Natural killer cell (primary cell): ENCODE measurements around the gene TAF8. TPM values are rescaled to one million over a fixed set of nuclear protein-coding genes. Genes with fewer than 3 reads are reported as not detected.

ENCODE experiments used
- ATAC-seq, 3 donors: fragments of 150-1000 bp in 2 of 3; fragments of 200-7000 bp in 1 of 3; cut with Tn5 transposase; 1 replicate in 1 of 3; 2 replicates in 2 of 3; pipeline ENCODE4 v1.10.0; 2021; ENCODE audit warnings: mild to moderate bottlenecking in 2 of 3, moderate library complexity in 2 of 3
- DNase-seq, 2 donors: peaks; one replicate each; pipeline versions ENCODE4 v3.0.0 to v3.0.0-alpha.2; 2013 to 2021; ENCODE audit warnings: mixed read lengths in 1 of 2
- H3K27ac ChIP-seq: one replicate; pipeline ENCODE4 v1.5.1; 2013; ENCODE audit warnings: mild to moderate bottlenecking, low read length
- H3K27me3 ChIP-seq: one replicate; pipeline ENCODE4 v1.6.1; 2013; ENCODE audit warnings: low read length; ENCODE audit not compliant: control insufficient read depth, insufficient read depth
- H3K36me3 ChIP-seq: one replicate; pipeline ENCODE4 v1.6.1; 2013; ENCODE audit warnings: low read length; ENCODE audit not compliant: control insufficient read depth, insufficient read depth
- H3K4me1 ChIP-seq: one replicate; pipeline ENCODE4 v1.6.1; 2013; ENCODE audit warnings: low read length; ENCODE audit not compliant: control insufficient read depth, insufficient read depth
- H3K4me3 ChIP-seq: one replicate; pipeline ENCODE4 v1.5.1; 2013; ENCODE audit warnings: low read length
- H3K9me3 ChIP-seq: one replicate; pipeline ENCODE4 v1.6.1; 2013; ENCODE audit warnings: low read length; ENCODE audit not compliant: control insufficient read depth, insufficient read depth
- H3K27ac Mint-ChIP-seq, 2 donors: one replicate each; pipeline ENCODE4 v1.8.0; 2022; ENCODE audit warnings: mild to moderate bottlenecking in 2 of 2, mixed read lengths in 2 of 2, moderate library complexity in 1 of 2
- H3K27me3 Mint-ChIP-seq, 2 donors: one replicate each; pipeline ENCODE4 v1.8.0; 2022; ENCODE audit warnings: low read depth in 2 of 2, mixed read lengths in 2 of 2
- H3K36me3 Mint-ChIP-seq: one replicate; pipeline ENCODE4 v1.8.0; 2022; ENCODE audit warnings: mixed read lengths
- H3K4me1 Mint-ChIP-seq, 2 donors: one replicate each; pipeline ENCODE4 v1.8.0; 2022; ENCODE audit warnings: mixed read lengths in 2 of 2
- H3K4me3 Mint-ChIP-seq: one replicate; pipeline ENCODE4 v1.8.0; 2022; ENCODE audit warnings: mild to moderate bottlenecking, moderate library complexity, mixed read lengths
- H3K9me3 Mint-ChIP-seq, 2 donors: one replicate each; pipeline ENCODE4 v1.8.0; 2022; ENCODE audit warnings: mixed read lengths in 2 of 2
- CTCF ChIP-seq: fragments of 200-600 bp; IDR thresholded peaks from one replicate; pipeline ENCODE4 v1.8.0; 2022; ENCODE audit warnings: antibody characterized with exemption
- WGBS: methylation state at CpG from one replicate; pipeline ENCODE4 v1.1.7; 2013; ENCODE audit warnings: missing lambda C conversion rate; ENCODE audit not compliant: insufficient coverage; 5-methylcytosine and 5-hydroxymethylcytosine counted together
- intact Hi-C: fragments of 100-400 bp; cut with micrococcal nuclease; formaldehyde crosslinking; loops from one replicate; pipeline ENCODE4 v1.14.2; 2022
- total RNA-seq, 4 donors: library from RNA; stranded (reverse); fragments of 120-200 nt in 1 of 4; gene quantifications; one replicate each; pipeline versions ENCODE4 v1.2.3 to v1.2.4, GENCODE V29; 2013 to 2022

The TAF8 gene
- total RNA-seq, 3 donors from 2014 or later (not counting 1 experiment from before 2014, with no cell fraction given): 38.4 to 54.2 (median 47.5) TPM

GRCh38 chr6:42017021-42017643 lies 33.2 kb upstream of the TAF8 start:
- 26% methylated on average over 4 of the region's 4 CpGs for WGBS
- DNase-seq (no peak), ATAC-seq (peak in 2 of 3 donors; percentile 32 to 64)
- Mint-ChIP-seq H3K27ac (peak overlapping the region; percentile 80 to 90), H3K9me3 (no peaks in the 10 kb centered on the region), H3K27me3 (no peaks in the 10 kb centered on the region), H3K36me3 (no peaks in the 10 kb centered on the region), H3K4me3 (peak overlapping the region; percentile 54), H3K4me1 (peaks cover 51 to 58% of the 10 kb centered on the region in 2 donors)
- intact Hi-C loops: no loop called here
- Histone ChIP-seq H3K27me3 (no peaks in the 10 kb centered on the region), H3K27ac (no peak overlapping the region), H3K9me3 (no peaks in the 10 kb centered on the region), H3K4me1 (peaks cover 54% of the 10 kb centered on the region), H3K4me3 (no peak overlapping the region), H3K36me3 (peaks cover 14% of the 10 kb centered on the region)
- TF ChIP-seq CTCF: no peak

GRCh38 chr6:42020967-42021366 lies 29.4 kb upstream of the TAF8 start:
- no peak for DNase-seq
- H3K9me3 ChIP-seq: no peaks in the 10 kb centered on the region
- H3K4me1 ChIP-seq: peaks cover 80% of the 10 kb centered on the region
- TF ChIP-seq CTCF: no peak
- peaks cover 13% of the 10 kb centered on the region for H3K36me3 ChIP-seq
- WGBS: 73% methylated on average over 5 of the region's 8 CpGs
- no peaks in the 10 kb centered on the region for H3K36me3 Mint-ChIP-seq
- peak overlapping the region; percentile 89 for H3K4me3 Mint-ChIP-seq
- intact Hi-C loops: loop anchor here (5.0 kb wide), 1 partner anchor 49 kb away; no protein-coding TSS in a partner anchor
- no peaks in the 10 kb centered on the region for H3K27me3 Mint-ChIP-seq
- no peak overlapping the region for H3K4me3 ChIP-seq
- H3K9me3 Mint-ChIP-seq: no peaks in the 10 kb centered on the region
- peaks cover 64 to 73% of the 10 kb centered on the region in 2 donors for H3K4me1 Mint-ChIP-seq
- no peaks in the 10 kb centered on the region for H3K27me3 ChIP-seq
- ATAC-seq: no peak
- H3K27ac Mint-ChIP-seq: peak overlapping the region; percentile 95 to 98
- peak overlapping the region; percentile 76 for H3K27ac ChIP-seq

GRCh38 chr6:42021847-42022754 lies 28.2 kb upstream of the TAF8 start:
- peaks cover 13% of the 10 kb centered on the region for H3K36me3 ChIP-seq
- intact Hi-C loops: loop anchor here (1.0 to 5.0 kb wide), 2 partner anchors 17 to 50 kb away; no protein-coding TSS in a partner anchor
- no peaks in the 10 kb centered on the region for H3K9me3 Mint-ChIP-seq
- H3K27me3 ChIP-seq: no peaks in the 10 kb centered on the region
- H3K27me3 Mint-ChIP-seq: no peaks in the 10 kb centered on the region
- H3K27ac Mint-ChIP-seq: peak overlapping the region; percentile 95 to 98
- TF ChIP-seq CTCF: no peak
- H3K4me3 Mint-ChIP-seq: peak overlapping the region; percentile 89
- H3K4me3 ChIP-seq: no peak overlapping the region
- H3K27ac ChIP-seq: peak overlapping the region; percentile 76
- peak; percentile 58 to 74 (median 73) for ATAC-seq
- DNase-seq: peak in 1 of 2 donors; percentile 81
- H3K36me3 Mint-ChIP-seq: no peaks in the 10 kb centered on the region
- H3K4me1 Mint-ChIP-seq: peaks cover 69 to 74% of the 10 kb centered on the region in 2 donors
- no peaks in the 10 kb centered on the region for H3K9me3 ChIP-seq
- WGBS: 21% methylated on average over 10 of the region's 12 CpGs
- peaks cover 80% of the 10 kb centered on the region for H3K4me1 ChIP-seq
